CD4-positive, alpha-beta T cell treated with Interleukin-15 for 1 hour (primary cell): Measurements from ENCODE around the gene CPEB1.
"Not testable (repeated sequence)": the region's sequence is repeated elsewhere in the genome, so short reads cannot be mapped to it uniquely, and the experiment has no call there.

Source experiments
- DNase-seq: peaks from one replicate; pipeline ENCODE4 v3.0.0-alpha.2; 2020

CPEB1 gene

DNA sequence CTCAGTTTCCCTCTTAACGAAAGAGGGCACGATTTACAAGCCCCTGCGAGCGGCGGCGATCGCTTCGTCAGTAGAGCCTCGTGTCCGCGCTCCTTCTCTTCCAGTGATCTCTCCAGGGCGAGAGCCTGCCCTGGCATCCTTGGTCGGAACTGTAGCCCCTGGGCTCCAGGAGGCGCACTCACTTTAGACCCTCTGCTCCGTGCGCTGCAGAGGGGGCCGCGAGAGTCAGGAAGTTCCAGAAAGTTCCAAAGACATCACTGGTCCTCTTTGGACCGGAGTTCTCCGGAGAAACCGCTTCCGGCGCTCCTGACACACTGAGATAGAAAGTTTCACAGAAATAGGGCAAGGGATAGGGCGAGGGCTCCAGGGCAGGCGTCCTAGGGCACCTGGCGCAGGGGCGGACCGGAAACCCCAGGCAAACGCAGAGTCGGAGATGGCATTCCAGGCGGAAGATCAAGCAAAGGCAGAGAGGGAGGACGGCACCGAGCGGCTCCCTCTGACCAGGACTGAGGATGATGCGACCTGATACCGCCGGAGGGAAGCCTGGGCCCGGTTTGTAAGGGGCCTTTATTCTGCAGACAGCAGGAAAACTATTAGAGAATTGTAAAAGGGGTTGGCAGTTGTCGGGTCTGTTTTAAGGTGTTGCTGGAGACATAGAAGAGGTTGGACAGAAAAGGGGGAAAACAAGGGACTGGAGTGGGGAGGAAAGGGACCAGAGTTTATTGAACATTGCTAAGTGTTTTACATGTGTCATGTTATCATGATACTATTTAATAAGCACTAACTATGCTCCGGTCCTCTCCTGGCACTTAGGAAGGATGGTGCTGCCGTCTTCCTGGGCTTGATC lies 1.3 kb upstream of the CPEB1 start:
- DNase-seq: no peak

DNA sequence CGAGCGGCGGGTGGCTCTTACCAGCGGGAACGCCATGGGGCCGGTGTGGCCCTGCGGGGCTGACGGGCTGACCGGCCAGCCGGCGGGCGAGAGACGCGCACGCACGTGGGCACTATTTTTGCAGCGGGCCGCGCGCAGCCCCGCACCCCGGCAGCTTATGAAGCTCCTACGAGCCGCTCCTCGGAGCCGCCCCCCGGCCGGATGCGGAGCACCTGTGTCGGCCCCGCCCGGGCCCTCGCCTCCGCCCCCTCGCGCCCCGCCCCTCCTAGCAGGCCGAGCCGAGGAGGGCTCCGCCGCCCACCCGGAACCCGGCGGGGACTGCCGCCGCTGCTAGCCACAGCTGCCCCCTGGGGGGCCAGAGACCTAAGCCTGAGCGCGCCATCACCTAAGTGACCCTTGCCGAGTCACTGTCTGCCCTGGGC lies 683 bp upstream of the CPEB1 start:
- peak; percentile 22 for DNase-seq

DNA sequence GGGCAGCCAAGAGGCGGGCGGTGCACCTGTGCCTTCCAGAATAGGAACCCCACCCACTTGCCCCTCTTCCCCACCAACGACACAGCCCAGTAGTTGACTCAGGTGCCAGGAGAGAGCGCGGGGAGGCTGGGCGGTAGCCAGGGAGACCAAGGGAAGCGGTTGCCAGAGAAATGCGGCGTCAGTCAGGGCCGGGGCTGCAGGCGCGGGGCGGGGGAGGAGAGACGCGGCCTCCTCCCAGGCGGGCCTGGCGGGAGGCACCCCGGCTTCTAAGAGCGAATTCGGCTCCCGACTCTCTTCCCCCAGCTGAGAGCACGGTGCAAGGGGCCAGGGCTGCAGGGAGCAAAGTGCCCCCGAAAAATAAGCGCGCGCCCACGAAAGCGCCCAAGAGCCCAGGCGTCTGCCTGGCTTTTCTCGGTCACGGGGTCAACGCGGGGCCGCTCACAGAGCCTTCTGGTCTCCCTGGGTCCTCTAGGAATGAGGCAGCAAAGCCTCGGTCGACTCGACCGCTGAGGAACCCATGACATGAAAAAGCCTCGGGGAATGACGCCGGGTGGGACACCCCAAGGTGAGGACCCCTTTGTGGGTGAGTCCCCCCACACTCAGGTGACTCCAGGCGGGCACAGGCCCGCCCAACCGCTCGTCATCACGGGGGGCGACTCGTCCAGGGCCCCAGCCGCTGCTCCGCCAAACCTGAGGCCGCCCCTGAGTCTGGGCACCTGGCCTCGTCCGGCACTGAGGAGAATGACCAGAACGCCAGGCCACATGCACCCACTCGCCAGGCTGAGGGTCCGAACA lies 716 bp downstream of the CPEB1 start:
- no peak for DNase-seq

DNA sequence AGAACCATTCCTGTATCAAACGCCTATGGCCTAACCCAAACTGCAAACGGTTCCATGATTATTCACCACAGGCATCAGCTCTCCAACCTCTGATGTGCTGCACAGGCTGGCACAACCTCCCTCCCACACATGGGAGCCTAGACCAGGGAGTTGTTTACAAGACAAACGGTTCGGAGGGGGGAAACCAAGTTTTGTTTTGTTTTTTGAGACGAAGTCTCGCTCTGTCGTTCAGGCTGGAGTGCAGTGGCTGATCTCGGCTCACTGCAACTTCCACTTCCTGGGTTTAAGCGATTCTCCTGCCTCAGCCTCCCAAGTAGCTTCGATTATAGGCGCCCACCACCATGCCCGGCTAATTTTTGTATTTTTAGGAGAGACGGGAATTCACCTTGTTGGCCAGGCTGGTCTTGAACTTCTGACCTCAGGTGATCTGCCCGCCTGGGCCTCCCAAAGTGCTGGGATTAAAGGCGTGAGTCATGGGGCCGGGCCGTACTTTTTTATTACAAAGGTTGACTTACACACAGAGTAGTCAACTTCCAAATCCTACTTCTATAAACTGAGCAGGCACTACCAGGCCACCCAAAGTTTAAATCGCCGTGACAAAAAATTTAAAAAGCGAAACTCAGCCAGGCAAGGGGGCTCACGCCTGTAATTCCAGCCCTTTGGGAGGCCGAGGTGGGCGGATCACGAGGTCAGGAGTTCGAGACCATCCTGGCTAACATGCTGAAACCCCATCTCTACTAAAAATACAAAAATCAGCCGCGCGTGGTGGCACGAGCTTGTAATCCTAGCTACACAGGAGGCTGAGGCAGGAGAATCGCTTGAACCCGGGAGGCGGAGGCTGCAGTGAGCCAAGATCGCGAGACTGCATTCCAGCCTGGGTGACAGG lies 2.0 kb downstream of the CPEB1 start:
- DNase-seq: not testable (repeated sequence)

DNA sequence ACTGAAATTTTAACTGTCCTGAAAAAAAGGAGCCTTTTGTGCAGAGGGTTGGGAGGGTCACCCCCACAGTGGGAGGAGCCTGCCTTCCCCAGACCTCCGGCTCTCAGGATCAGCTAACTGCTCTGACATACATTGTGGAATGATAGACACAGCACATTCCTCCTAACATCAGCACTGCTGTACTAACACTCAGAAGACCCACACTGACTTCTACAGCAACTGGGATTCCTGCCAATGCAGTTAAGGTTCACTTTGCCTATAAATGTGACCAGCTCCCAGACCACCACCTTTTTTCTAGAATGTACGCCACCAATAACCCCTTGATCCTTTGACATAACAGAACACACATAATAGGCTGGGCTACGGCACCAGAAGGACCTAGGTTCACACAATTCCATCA lies 3.2 kb downstream of the CPEB1 start:
- no peak for DNase-seq

DNA sequence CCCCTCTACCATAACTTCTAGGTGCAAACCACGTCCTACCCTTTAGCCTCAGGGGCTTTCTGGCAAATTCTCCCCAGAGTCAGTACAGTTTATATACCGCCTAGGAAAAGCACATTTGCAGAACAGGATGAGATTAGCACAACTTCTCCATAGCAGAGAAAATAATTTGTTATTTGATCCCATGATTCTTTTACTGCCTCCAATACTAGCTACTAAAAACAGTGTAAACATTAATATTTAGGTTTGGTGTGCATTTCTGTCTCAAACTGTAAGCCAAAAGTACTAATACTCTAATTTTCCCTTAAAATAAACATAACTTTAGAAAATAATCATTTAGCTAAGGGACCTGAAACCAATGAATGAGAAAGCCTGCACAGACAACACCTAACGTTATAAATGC lies 4.5 kb downstream of the CPEB1 start:
- no peak for DNase-seq

DNA sequence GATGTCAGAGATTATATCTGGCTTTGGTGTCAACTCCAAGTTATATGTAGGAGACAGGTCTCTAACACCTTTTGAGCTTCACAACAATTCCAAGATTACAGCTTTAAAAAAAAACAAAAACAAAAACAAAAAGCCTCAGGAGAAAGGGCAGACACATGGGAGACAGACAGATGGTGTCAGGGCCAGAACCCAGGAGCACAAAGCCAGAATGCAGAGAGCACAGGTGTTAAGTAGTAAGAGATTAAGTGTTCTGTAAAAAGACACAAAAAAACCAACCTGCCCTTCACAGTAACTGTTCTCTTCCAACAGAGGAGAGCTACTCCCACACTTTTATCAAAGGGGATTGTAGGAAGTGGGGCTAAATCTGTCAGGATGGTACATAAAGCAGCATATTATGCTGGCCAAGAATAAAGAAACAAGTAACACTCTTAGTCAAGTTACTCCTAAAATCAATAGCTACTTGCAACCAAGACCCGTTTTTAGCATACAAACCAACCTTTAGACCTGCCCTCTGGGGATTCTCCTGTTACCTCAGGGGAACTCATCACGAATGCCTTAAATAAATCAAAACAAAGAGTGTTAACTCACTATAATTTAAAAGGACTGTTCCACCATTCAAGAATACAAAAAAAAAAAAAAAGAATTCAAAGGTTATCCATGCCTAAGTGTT lies 5.9 kb downstream of the CPEB1 start:
- DNase-seq: no peak

DNA sequence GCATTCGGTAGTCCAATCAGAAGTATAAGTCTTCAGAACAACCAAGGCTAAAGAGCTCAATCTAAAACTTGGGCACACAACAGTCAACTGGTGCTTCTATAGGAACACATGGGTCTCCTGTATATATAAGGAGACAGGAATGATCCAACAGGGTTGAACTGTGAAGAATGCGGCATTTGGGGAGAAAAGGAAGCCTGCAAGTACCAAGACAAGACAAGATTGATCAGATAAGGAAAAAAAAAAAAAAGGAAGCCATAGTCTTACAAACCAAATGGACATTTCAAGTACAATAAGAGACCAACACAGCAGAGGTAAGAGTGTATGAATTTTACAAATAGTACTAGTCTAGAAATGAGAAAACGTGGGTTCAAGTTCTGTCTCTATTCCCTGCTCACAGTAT lies 6.5 kb downstream of the CPEB1 start:
- DNase-seq: no peak

DNA sequence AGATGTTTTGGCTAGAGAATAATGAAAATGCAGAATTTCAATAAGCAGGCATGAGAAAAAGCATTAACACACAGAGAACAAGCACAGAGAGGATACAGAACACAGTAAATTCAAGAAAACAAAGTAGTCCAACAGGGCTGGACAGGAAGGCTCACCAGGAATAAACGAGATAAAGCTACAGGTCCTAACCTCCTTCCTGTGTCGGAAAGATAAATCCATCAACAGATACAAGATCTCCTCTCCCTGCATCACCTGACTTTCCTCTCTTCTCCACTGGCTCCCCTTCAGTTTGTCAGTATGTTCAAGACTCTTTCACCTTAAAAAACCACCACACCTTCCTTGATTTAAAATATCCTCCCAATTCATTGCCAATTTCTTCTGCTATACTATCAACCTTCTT lies 11.4 kb downstream of the CPEB1 start:
- DNase-seq: no peak

DNA sequence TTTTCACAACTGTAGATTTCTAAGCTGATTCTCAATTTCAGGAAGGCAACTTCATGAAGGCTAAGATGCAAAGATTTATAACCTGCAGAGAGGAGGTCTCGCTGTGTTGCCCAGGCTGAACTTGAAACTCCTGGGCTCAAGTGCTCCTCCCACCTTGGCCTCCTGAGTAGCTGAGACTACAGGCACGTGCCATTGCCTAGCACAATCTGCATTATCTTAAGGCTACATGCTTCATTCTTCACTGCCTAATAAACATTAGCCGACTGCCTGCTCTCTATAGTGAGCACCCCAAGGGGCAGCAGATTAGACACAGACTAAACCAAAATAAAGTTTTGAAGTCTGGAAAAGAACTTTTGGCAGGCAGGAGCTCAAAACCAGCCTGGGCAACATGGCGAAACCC lies 17.1 kb downstream of the CPEB1 start:
- DNase-seq: no peak

DNA sequence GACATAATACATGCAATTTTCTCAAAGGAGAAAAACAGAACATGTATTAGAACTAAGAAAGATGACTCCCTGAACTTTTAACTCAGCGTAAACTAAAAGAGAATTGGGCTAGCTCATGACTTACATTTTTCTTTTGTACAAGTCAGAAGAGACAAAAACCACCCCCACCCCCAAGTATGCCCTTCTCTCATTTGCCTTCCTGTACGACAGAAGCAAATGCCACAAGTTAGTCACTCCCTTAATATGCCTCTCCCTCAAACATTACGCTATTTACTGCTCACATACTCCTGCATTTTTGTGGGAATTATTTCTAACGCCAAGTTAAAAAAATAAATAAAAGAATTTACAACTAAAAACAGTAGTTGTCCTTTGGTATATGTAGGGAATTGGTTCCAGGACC lies 22.0 kb downstream of the CPEB1 start:
- no peak for DNase-seq

DNA sequence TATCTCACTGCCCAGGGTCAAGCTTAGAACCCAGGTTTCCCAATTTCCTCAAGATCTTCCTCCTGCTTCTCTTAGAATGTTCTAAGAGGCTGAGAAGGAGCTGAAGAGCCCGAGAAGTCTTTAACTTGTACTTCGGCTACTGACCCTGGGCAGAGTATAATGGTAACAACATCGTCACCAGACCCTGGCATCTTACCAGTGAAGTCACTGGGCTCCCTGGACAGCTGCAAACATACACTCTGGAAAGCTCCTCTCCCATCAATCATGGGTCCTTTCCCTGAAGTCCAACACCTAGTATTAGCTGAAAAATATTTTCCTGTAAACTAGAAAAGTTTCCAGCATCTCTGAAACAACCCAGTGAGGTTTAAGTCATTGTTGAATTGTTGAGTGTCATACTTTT lies 22.7 kb downstream of the CPEB1 start:
- no peak for DNase-seq

DNA sequence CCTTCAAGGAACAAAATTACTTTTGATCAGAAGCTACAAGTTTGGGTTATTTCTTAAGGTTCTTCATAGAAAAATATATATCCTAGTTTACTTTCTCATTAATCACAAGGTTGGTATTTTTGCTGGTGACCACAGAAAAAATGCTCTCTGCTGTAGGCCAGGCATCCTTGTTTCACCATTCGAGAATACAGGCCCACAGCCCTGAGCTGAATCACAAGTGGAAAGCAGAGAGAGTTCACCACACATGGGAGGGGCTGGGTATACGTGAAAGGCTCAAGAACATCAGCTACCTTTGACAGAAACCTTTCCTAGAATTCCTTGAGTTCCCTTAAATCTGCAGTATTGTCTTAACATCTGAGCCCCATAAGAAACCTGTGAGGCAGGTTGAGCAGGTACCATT lies 23.2 kb downstream of the CPEB1 start:
- DNase-seq: no peak

DNA sequence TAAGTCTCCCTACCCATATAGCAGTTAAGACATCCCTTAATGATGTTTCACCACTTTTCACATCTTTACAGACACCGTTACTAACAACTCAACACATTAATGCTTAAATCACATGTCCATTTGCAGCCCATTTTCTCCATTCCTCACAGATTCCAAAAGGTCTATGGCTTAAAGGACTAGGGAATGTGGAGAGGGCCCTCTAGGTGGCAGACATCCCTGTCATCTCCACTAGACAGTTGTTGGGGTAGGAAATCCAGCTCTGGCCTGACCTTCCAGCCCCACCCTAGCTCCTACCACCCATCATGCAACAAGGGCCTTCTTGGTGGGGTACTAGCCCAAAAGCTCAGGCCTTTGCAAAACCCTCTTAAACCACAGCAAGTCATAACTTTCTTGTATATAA lies 25.2 kb downstream of the CPEB1 start:
- no peak for DNase-seq

DNA sequence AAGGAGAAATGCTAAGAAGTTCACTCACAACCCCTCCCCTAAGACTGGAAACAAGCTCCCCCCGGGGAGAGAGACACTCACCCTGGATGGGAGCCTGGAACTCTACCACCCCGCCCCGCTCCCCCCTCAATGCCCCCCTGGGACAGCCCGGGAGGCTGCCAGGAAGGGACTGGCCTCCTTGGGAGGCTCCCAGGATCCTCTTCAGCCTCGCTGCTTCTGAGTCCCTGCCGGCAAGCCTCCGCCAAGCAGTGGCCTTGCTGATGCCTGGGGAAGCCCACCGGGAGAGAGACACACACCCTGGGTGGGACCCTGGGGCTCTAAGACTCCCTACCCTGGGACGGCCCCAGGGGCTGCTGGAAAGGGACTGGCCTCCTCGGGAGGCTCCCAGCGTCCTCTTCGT lies 33.4 kb downstream of the CPEB1 start:
- DNase-seq: no peak

DNA sequence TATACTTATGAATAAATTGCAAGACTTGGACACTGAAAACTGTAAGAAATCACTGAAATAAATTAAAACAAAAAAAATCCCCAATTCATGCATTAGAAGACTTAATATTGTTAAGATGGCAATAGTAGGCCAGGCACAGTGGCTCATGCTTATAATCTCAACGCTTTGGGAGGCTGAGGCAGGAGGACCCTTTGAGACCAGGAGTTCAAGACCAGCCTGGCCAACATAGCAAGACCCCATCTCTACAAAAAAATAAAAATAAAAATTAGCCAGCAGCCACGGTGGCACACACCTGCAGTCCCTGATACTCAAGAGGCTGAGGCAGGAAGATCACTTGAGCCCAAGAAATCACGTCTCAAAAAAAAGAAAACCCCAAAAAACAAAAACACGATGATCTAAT lies 35.8 kb downstream of the CPEB1 start:
- DNase-seq: no peak

DNA sequence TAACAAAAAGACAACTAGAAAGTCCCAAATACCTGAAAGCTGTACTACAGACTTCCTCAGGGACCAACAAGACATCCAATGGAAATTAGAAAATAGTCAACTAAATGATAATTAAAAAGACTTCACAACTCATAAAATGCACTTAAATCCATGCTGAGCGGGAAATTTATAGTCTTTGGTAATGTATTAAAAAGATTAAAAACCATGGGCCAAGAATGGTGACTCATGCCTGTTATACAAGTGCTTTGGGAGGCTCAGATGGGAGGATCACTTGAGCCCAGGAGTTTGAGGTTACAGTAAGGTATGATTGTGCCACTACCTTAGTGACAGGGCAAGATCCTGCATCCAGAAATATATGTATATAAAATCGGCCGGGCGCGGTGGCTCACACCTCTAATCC lies 45.0 kb downstream of the CPEB1 start:
- DNase-seq: no peak

DNA sequence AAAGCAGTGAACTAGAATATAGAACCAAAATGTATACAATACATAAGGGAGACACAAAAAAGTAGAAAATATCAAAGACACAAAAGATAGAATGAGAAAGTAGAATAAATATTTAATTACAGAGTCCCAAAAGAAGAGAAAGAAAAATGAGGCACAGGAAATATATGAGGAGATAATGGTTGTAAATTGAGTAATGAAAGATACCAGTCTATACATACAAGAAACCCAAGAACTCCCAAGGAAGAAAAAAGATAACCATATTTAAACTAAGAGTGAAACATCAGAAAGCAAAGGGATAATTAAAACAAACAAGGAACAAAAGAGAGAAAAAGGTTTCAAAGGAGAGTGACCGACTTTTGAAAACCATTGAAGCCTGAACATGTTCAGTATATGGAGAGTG lies 47.3 kb downstream of the CPEB1 start:
- no peak for DNase-seq

DNA sequence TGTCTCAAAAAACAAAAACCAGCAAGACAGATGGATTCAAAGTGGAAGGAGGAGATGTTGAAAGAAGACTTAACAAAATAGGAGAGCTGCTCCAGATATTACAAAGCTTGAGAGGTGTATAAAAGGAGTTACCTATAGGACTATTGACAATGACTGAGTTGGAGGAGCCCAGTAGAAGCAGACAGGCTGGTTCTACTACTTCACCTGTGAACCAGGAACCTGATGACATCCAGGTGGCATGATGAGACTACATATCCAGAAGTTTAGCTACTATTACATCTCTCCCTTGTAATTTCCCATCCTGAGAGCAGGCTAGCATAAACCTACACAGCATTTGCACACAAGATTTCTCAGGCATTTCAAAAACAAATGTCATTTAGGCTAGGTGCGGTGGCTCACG lies 49.3 kb downstream of the CPEB1 start:
- DNase-seq: no peak

DNA sequence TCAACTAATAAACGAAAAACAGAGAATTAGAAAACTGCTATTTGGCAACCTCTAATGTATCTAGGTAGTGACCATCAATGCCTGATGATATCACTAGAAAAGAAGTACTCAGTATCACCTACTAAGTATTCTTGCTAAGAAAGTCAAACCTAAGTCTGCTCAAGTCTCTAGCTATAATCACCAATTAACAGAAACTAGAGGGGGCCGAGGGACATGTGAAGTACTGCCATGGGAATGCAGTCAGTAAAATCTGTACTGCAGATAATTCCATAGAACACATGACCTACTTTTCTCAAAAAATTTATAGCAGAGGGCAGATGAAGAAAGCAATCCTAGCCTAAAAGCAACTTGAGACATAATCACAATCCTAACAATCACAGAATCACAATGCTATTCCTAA lies 51.4 kb downstream of the CPEB1 start:
- DNase-seq: no peak

DNA sequence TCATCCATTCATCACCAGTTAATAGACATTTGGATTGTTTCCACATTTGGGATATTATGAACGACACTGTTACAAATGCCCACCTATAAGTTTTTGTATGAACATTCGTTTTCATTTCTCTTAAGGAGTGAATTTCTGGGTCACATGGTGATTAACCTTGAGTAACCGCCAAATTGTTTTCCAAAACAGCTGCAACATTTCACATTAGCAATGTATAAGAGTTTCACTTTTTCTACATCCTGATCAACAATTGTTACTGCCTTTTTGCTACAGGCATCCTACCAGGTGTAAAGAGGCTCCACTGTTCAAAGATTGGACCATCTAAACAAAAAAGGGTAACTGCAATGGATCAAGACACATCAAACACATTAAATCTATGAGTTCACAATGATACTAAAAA lies 52.0 kb downstream of the CPEB1 start:
- DNase-seq: no peak

DNA sequence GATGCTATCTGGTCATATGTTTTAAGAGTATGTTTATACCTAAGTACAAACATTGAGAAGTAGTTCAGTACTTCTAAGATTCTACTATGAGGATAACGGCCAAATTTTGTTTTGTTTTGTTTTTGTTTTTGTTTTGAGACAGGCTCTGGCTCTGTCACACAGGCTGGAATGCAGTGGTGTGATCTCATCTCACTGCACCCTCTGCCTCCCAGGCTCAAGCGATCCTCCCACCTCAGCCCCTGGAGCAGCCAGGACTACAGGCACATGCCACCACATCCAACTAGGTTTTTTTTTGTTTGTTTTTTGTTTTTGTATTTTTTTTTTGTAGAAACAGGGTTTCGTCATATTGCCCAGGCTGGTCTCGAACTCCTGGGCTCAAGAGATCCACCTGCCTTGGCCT lies 59.4 kb downstream of the CPEB1 start:
- no peak for DNase-seq

DNA sequence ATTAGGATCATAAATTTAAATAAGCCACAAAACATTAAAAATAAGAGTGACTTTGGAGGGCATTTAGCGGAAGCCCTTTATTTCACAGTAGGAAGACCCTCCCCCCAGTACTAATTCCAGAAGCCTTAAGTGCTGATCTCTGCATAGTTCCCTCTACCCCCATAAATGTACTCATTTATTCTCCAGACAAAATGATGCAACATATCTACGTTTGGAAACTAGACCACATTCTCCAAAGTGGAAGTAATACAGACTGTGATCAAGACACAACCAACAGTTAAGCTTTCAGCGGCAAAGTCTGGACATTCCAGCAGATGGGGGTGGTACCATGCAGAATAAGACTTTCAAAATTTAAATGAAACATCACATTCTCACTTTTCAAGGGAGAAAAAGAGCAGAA lies 62.1 kb downstream of the CPEB1 start:
- no peak for DNase-seq
